Pancreas (tissue), 10 donors: ENCODE measurements around the gene TSHZ2. TPM values are rescaled to one million over a fixed set of nuclear protein-coding genes. Genes with fewer than 3 reads are reported as not detected.

Experiments used
- ATAC-seq, 4 donors: fragments of 200-7000 bp; cut with Tn5 transposase; one replicate each; pipeline versions ENCODE4 v1.8.0 to v1.9.1; 2020; ENCODE audit warnings: mild to moderate bottlenecking in 4 of 4, moderate library complexity in 4 of 4
- DNase-seq, 6 donors: peaks; one replicate each; pipeline ENCODE4 v3.0.0-alpha.2; 2020
- FAIRE-seq: peaks from 2 replicates; lab custom pipeline; 2012; peaks lifted over from hg19 to GRCh38; lab: Jason Lieb, UNC
- H3K27ac ChIP-seq, 4 donors: fragments of 200-600 bp; sonication (generic); 1 replicate in 3 of 4; 2 replicates in 1 of 4; pipeline versions ENCODE4 v1.5.0 to v1.8.0; 2020
- H3K27me3 ChIP-seq, 4 donors: fragments of 200-600 bp; one replicate each; pipeline ENCODE4 v1.8.0; 2021
- H3K36me3 ChIP-seq, 3 donors: fragments of 200-600 bp; sonication (generic) in 1 of 3; one replicate each; pipeline versions ENCODE4 v1.5.0 to v1.8.0; 2020 to 2021
- H3K4me1 ChIP-seq, 3 donors: fragments of 200-600 bp; one replicate each; pipeline ENCODE4 v1.8.0; 2021
- H3K4me3 ChIP-seq, 4 donors: fragments of 200-600 bp; sonication (generic) in 2 of 4; one replicate each; pipeline versions ENCODE4 v1.5.0 to v1.8.0; 2020 to 2021
- H3K9me3 ChIP-seq, 4 donors: fragments of 200-600 bp; one replicate each; pipeline ENCODE4 v1.8.0; 2021
- CTCF ChIP-seq, 4 donors: fragments of 200-600 bp; sonication (generic) in 3 of 4; IDR thresholded peaks; one replicate each; pipeline versions ENCODE4 v1.5.0 to v1.8.0; 2021; ENCODE audit warnings: antibody characterized with exemption in 4 of 4
- WGBS, 2 donors: extraction: QIAGEN DNeasy Blood & Tissue Kit; methylation state at CpG; one replicate each; pipeline ENCODE4 v1.1.7; 2013; 5-methylcytosine and 5-hydroxymethylcytosine counted together
- intact Hi-C, 3 donors: fragments of 100-400 bp; cut with DNase I; formaldehyde crosslinking; loops; one replicate each; pipeline versions ENCODE4 v1.11.1 to v1.14.2; 2022
- polyA plus RNA-seq, 2 donors: library from polyadenylated mRNA; stranded (reverse); fragments of 200-250 nt; gene quantifications; one replicate each; pipeline ENCODE4 v1.2.3, GENCODE V29; 2013
- total RNA-seq, 6 donors: library from RNA; stranded (reverse); fragmentation: NEBNext Ultra II Directional in 4 of 6; extraction: Animal tissue kit (Norgen Biotek cat#: 25700) in 4 of 6; gene quantifications; one replicate each; pipeline versions ENCODE4 v1.2.1 to v1.2.4, GENCODE V29; 2021 to 2023
- donor health status: healthy with polysubstance abuse.
- donor health status: DM: no; HTN: no; CAD: no; lungs with moderate emphysema.
- donor health status: DM: no; HTN: no; CAD: no.
- donor health status: control.
- donor health status: control.
- donor health status: Bipolar disorder and iron deficiency.
- donor health status: DM: yes; HTN: yes; CAD: no.
- donor health status: DM: no; HTN: no; CAD: no.
- donor health status: DM: no; HTN: no; CAD: no.
- donor health status: DM: yes; HTN: yes; CAD: no.

TSHZ2 gene
- total and polyA plus RNA-seq, 8 donors: 2.2 to 23.5 (median 4.5) TPM

- intact Hi-C loops: no loop called here
- H3K4me3 ChIP-seq: no peak overlapping the region
- ATAC-seq: no peak
- no peaks in the 10 kb centered on the region for H3K4me1 ChIP-seq
- no peak for DNase-seq
- no peaks in the 10 kb centered on the region for H3K36me3 ChIP-seq
- H3K9me3 ChIP-seq: no peaks in the 10 kb centered on the region
- FAIRE-seq: no peak
- TF ChIP-seq CTCF (IDR thresholded peaks at IDR 0.05): no peak
- H3K27me3 ChIP-seq: no peaks in the 10 kb centered on the region
- no peak overlapping the region for H3K27ac ChIP-seq
- 54 to 61% methylated on average over 3 of the region's 3 CpGs for WGBS, 2 donors
Observed at GRCh38 chr20:53238121-53238660, 266.0 kb downstream of the TSHZ2 start.

- H3K27ac ChIP-seq: no peak overlapping the region
- ATAC-seq: no peak
- H3K9me3 ChIP-seq: no peaks in the 10 kb centered on the region
- intact Hi-C loops: no loop called here
- 76 to 93% methylated on average over 3 of the region's 3 CpGs for WGBS, 2 donors
- no peak for FAIRE-seq
- DNase-seq: no peak
- no peak for TF ChIP-seq CTCF (IDR thresholded peaks at IDR 0.05)
- no peaks in the 10 kb centered on the region for H3K27me3 ChIP-seq
- no peak overlapping the region for H3K4me3 ChIP-seq
- no peaks in the 10 kb centered on the region for H3K36me3 ChIP-seq
- no peaks in the 10 kb centered on the region for H3K4me1 ChIP-seq
Observed at GRCh38 chr20:53243152-53243551, 271.0 kb downstream of the TSHZ2 start.

- no peaks in the 10 kb centered on the region for H3K36me3 ChIP-seq
Observed at GRCh38 chr20:53244711-53245110, 272.6 kb downstream of the TSHZ2 start.

GRCh38 chr20:53245574-53245973 is 273.4 kb downstream of the TSHZ2 start:
- H3K36me3 ChIP-seq: no peaks in the 10 kb centered on the region
- ATAC-seq (no peak), DNase-seq (no peak), FAIRE-seq (no peak)
- no peaks in the 10 kb centered on the region for H3K27me3 ChIP-seq
- no peak overlapping the region for H3K27ac ChIP-seq
- H3K4me1 ChIP-seq: no peaks in the 10 kb centered on the region
- TF ChIP-seq CTCF (IDR thresholded peaks at IDR 0.05): no peak
- WGBS, 2 donors: 90 to 100% methylated on average over 1 of the region's 1 CpG
- intact Hi-C loops: no loop called here
- no peak overlapping the region for H3K4me3 ChIP-seq
- H3K9me3 ChIP-seq: no peaks in the 10 kb centered on the region

More at GRCh38 chr20:53244711-53245110, 272.6 kb downstream of the TSHZ2 start:
- ATAC-seq (no peak), FAIRE-seq (no peak), DNase-seq (no peak)
- Histone ChIP-seq H3K27me3 (no peaks in the 10 kb centered on the region), H3K4me3 (no peak overlapping the region), H3K9me3 (no peaks in the 10 kb centered on the region), H3K27ac (no peak overlapping the region), H3K4me1 (no peaks in the 10 kb centered on the region)
- TF ChIP-seq CTCF (IDR thresholded peaks at IDR 0.05): no peak
- 91 to 92% methylated on average over 2 of the region's 2 CpGs for WGBS, 2 donors
- intact Hi-C loops: no loop called here

GRCh38 chr20:53247468-53248103 is 275.4 kb downstream of the TSHZ2 start:
- intact Hi-C loops: no loop called here
- Histone ChIP-seq H3K27me3 (no peaks in the 10 kb centered on the region), H3K9me3 (no peaks in the 10 kb centered on the region), H3K4me1 (no peaks in the 10 kb centered on the region), H3K4me3 (no peak overlapping the region), H3K36me3 (no peaks in the 10 kb centered on the region), H3K27ac (no peak overlapping the region)
- no peak for DNase-seq
- WGBS, 2 donors: 74 to 85% methylated on average over 9 of the region's 9 CpGs
- no peak for TF ChIP-seq CTCF (IDR thresholded peaks at IDR 0.05)
- no peak for ATAC-seq
- no peak for FAIRE-seq
